ENCODE measurements around the gene EXOC7.

Gene EXOC7

GRCh38 chr17:76091526-76092286 lies 11.9 kb downstream of the EXOC7 start:
- TF ChIP-seq CEBPB (IDR thresholded peaks at IDR 0.05), result no peak
- TF ChIP-seq MAX (IDR thresholded peaks at IDR 0.05), result no peak
- TF ChIP-seq USF1 (IDR thresholded peaks at IDR 0.05), result no peak

GRCh38 chr17:76090517-76091129 lies 13.0 kb downstream of the EXOC7 start:
- TF ChIP-seq CREB1 (IDR thresholded peaks at IDR 0.05; ENCODE audit: low read depth) (no peak), CEBPB (IDR thresholded peaks at IDR 0.05) (no peak), EP300 (IDR thresholded peaks at IDR 0.05; ENCODE audit: borderline replicate concordance) (no peak), TCF12 (IDR thresholded peaks at IDR 0.05; ENCODE audit: low read depth) (no peak), RAD21 (IDR thresholded peaks at IDR 0.05; ENCODE audit: low read depth) (no peak), USF1 (IDR thresholded peaks at IDR 0.05) (no peak), NFIC (IDR thresholded peaks at IDR 0.05) (no peak), REST (IDR thresholded peaks at IDR 0.05; ENCODE audit: low read depth) (no peak), ZBTB7A (IDR thresholded peaks at IDR 0.05; ENCODE audit: low read depth) (no peak), FOXM1 (IDR thresholded peaks at IDR 0.05; ENCODE audit: borderline replicate concordance, low read depth) (no peak), TAF1 (IDR thresholded peaks at IDR 0.05; ENCODE audit: low read depth) (no peak), EGR1 (IDR thresholded peaks at IDR 0.05) (no peak), MAX (IDR thresholded peaks at IDR 0.05) (no peak), YY1 (IDR thresholded peaks at IDR 0.05; ENCODE audit: low read depth) (no peak), TEAD4 (IDR thresholded peaks at IDR 0.05) (no peak)

GRCh38 chr17:76089680-76090516 lies 13.7 kb downstream of the EXOC7 start:
- TF ChIP-seq CEBPB (IDR thresholded peaks at IDR 0.05) (no peak), RAD21 (IDR thresholded peaks at IDR 0.05; ENCODE audit: low read depth) (no peak), REST (IDR thresholded peaks at IDR 0.05; ENCODE audit: low read depth) (no peak), ZBTB7A (IDR thresholded peaks at IDR 0.05; ENCODE audit: low read depth) (no peak), MAX (IDR thresholded peaks at IDR 0.05) (no peak), FOXM1 (IDR thresholded peaks at IDR 0.05; ENCODE audit: borderline replicate concordance, low read depth) (no peak), TEAD4 (IDR thresholded peaks at IDR 0.05) (no peak), EGR1 (IDR thresholded peaks at IDR 0.05) (no peak), TAF1 (IDR thresholded peaks at IDR 0.05; ENCODE audit: low read depth) (no peak), TCF12 (IDR thresholded peaks at IDR 0.05; ENCODE audit: low read depth) (no peak), EP300 (IDR thresholded peaks at IDR 0.05; ENCODE audit: borderline replicate concordance) (no peak), CREB1 (IDR thresholded peaks at IDR 0.05; ENCODE audit: low read depth) (no peak), YY1 (IDR thresholded peaks at IDR 0.05; ENCODE audit: low read depth) (no peak), NFIC (IDR thresholded peaks at IDR 0.05) (no peak), USF1 (IDR thresholded peaks at IDR 0.05) (no peak)

GRCh38 chr17:76088868-76089576 lies 14.6 kb downstream of the EXOC7 start:
- TF ChIP-seq CEBPB (IDR thresholded peaks at IDR 0.05), result no peak
- TF ChIP-seq EGR1 (IDR thresholded peaks at IDR 0.05), result no peak
- TF ChIP-seq TAF1 (IDR thresholded peaks at IDR 0.05; ENCODE audit: low read depth), result no peak
- no peak for TF ChIP-seq MAX (IDR thresholded peaks at IDR 0.05)
- TF ChIP-seq YY1 (IDR thresholded peaks at IDR 0.05; ENCODE audit: low read depth), result no peak
- TF ChIP-seq RAD21 (IDR thresholded peaks at IDR 0.05; ENCODE audit: low read depth), result no peak
- no peak for TF ChIP-seq NFIC (IDR thresholded peaks at IDR 0.05)
- TF ChIP-seq USF1 (IDR thresholded peaks at IDR 0.05), result no peak
- no peak for TF ChIP-seq REST (IDR thresholded peaks at IDR 0.05; ENCODE audit: low read depth)
- TF ChIP-seq ZBTB7A (IDR thresholded peaks at IDR 0.05; ENCODE audit: low read depth), result no peak
- no peak for TF ChIP-seq FOXM1 (IDR thresholded peaks at IDR 0.05; ENCODE audit: borderline replicate concordance, low read depth)
- no peak for TF ChIP-seq TEAD4 (IDR thresholded peaks at IDR 0.05)
- no peak for TF ChIP-seq CREB1 (IDR thresholded peaks at IDR 0.05; ENCODE audit: low read depth)
- TF ChIP-seq EP300 (IDR thresholded peaks at IDR 0.05; ENCODE audit: borderline replicate concordance), result no peak
- TF ChIP-seq TCF12 (IDR thresholded peaks at IDR 0.05; ENCODE audit: low read depth), result no peak

Data from Ishikawa (cell line).